Loucy (cell line): ENCODE data around the gene ITGA6.

Source experiments
- H2AFZ ChIP-seq: fragments of 200-600 bp; sonication (generic); 2 replicates; pipeline ENCODE4 v1.6.0; 2016; ENCODE audit warnings: antibody characterized with exemption, mild to moderate bottlenecking, low read length, moderate library complexity
- H3F3A ChIP-seq: fragments of 200-600 bp; 2 replicates; pipeline ENCODE4 v1.6.0; 2016; ENCODE audit warnings: antibody characterized with exemption, low read depth, mild to moderate bottlenecking
- H3K27me3 ChIP-seq: fragments of 200-600 bp; sonication (generic); 2 replicates; pipeline ENCODE4 v1.6.1; 2014; ENCODE audit warnings: low read length, mild to moderate bottlenecking; ENCODE audit not compliant: insufficient read depth, poor library complexity, severe bottlenecking
- H3K36me3 ChIP-seq: fragments of 200-600 bp; sonication (generic); 2 replicates; pipeline ENCODE4 v1.6.1; 2016; ENCODE audit warnings: low read length; ENCODE audit not compliant: insufficient read depth
- H3K4me1 ChIP-seq: fragments of 200-600 bp; sonication (generic); 2 replicates; pipeline ENCODE4 v1.5.1; 2014; ENCODE audit warnings: low read length, mild to moderate bottlenecking; ENCODE audit not compliant: insufficient read depth, poor library complexity, severe bottlenecking
- H3K4me2 ChIP-seq: fragments of 200-600 bp; sonication (generic); 2 replicates; pipeline ENCODE4 v1.6.0; 2014; ENCODE audit warnings: antibody characterized with exemption, low read length, low read depth, mild to moderate bottlenecking; ENCODE audit not compliant: poor library complexity, severe bottlenecking
- H3K4me3 ChIP-seq: fragments of 200-600 bp; sonication (generic); 2 replicates; pipeline ENCODE4 v1.5.1; 2014; ENCODE audit warnings: low read length, mild to moderate bottlenecking, mixed read lengths; ENCODE audit not compliant: poor library complexity, severe bottlenecking
- H3K79me2 ChIP-seq: fragments of 200-600 bp; sonication (generic); 2 replicates; pipeline ENCODE4 v1.6.1; 2014; ENCODE audit warnings: low read length; ENCODE audit not compliant: insufficient read depth
- H3K9ac ChIP-seq: fragments of 200-600 bp; sonication (generic); 2 replicates; pipeline ENCODE4 v1.6.0; 2014; ENCODE audit warnings: mild to moderate bottlenecking, low read depth, low read length, moderate library complexity; ENCODE audit not compliant: poor library complexity, severe bottlenecking
- H3K9me2 ChIP-seq: fragments of 200-600 bp; sonication (generic); replicated peaks from 2 replicates; pipeline ENCODE4 v1.6.1; 2016; ENCODE audit warnings: low read depth, low read length, mixed read lengths
- H3K9me3 ChIP-seq: fragments of 200-600 bp; sonication (generic); 2 replicates; pipeline ENCODE4 v1.6.1; 2014; ENCODE audit warnings: mild to moderate bottlenecking, antibody characterized with exemption, low read length, low read depth; ENCODE audit not compliant: insufficient read depth
- H4K20me1 ChIP-seq: fragments of 200-600 bp; sonication (generic); 2 replicates; pipeline ENCODE4 v1.6.0; 2014; ENCODE audit warnings: antibody characterized with exemption, low read length, mild to moderate bottlenecking; ENCODE audit not compliant: insufficient read depth, poor library complexity, severe bottlenecking
- EZH2phosphoT487 ChIP-seq: fragments of 200-600 bp; IDR thresholded peaks from 2 replicates; pipeline ENCODE4 v1.6.1; 2018; ENCODE audit warnings: antibody characterized with exemption, mild to moderate bottlenecking, moderate library complexity, borderline replicate concordance
- TF ChIP-seq, protein P1 (sequence below): fragments of 200-600 bp; sonication (generic); conservative IDR thresholded peaks from 2 replicates; pipeline ENCODE4 v1.5.1; 2014; ENCODE audit warnings: mild to moderate bottlenecking, antibody characterized with exemption, low read length

ITGA6 gene

GRCh38 chr2:172399765-172400164 lies 27.6 kb upstream of the ITGA6 start:
- no peaks in the 10 kb centered on the region for H3K9me2 ChIP-seq
- no peaks in the 10 kb centered on the region for H4K20me1 ChIP-seq
- no peaks in the 10 kb centered on the region for H3K36me3 ChIP-seq
- no peak for TF ChIP-seq EZH2phosphoT487
- TF ChIP-seq, protein P1, sequence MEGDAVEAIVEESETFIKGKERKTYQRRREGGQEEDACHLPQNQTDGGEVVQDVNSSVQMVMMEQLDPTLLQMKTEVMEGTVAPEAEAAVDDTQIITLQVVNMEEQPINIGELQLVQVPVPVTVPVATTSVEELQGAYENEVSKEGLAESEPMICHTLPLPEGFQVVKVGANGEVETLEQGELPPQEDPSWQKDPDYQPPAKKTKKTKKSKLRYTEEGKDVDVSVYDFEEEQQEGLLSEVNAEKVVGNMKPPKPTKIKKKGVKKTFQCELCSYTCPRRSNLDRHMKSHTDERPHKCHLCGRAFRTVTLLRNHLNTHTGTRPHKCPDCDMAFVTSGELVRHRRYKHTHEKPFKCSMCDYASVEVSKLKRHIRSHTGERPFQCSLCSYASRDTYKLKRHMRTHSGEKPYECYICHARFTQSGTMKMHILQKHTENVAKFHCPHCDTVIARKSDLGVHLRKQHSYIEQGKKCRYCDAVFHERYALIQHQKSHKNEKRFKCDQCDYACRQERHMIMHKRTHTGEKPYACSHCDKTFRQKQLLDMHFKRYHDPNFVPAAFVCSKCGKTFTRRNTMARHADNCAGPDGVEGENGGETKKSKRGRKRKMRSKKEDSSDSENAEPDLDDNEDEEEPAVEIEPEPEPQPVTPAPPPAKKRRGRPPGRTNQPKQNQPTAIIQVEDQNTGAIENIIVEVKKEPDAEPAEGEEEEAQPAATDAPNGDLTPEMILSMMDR = no peak
- H2AFZ ChIP-seq = no peak overlapping the region; the same call in 1 of the 2 replicates
- no peaks in the 10 kb centered on the region for H3F3A ChIP-seq
- H3K9ac ChIP-seq = no peak overlapping the region
- H3K4me1 ChIP-seq = peaks cover 27% of the 10 kb centered on the region
- no peaks in the 10 kb centered on the region for H3K9me3 ChIP-seq
- no peak overlapping the region for H3K4me2 ChIP-seq
- H3K27me3 ChIP-seq = no peaks in the 10 kb centered on the region
- H3K4me3 ChIP-seq = no peak overlapping the region
- H3K79me2 ChIP-seq = no peaks in the 10 kb centered on the region

DNA sequence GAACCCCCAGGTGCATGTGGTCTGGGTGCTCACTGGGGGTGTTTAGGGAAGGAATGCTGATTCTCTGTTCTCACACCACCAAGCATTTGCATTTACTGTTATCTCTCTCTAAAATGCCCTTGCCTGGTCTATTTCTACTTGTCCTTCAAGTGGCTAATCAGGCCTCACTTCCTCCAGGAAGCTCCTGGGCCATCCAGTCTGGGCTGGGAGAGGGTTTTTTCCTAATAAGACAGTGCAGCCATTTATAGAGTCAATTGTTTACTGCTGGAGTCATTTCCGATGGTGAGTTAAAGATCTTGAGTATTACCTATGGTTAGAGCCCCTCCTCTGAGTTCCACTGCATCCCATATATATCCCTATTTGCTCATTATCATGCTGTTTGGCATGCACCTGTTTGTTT lies 25.2 kb upstream of the ITGA6 start:
- H3K27me3 ChIP-seq = no peaks in the 10 kb centered on the region
- H3K9me2 ChIP-seq = no peaks in the 10 kb centered on the region
- H2AFZ ChIP-seq = no peak overlapping the region
- TF ChIP-seq, protein P1 = no peak
- no peak for TF ChIP-seq EZH2phosphoT487
- H3K9me3 ChIP-seq = no peaks in the 10 kb centered on the region
- H3K79me2 ChIP-seq = no peaks in the 10 kb centered on the region
- no peak overlapping the region for H3K4me2 ChIP-seq
- H3K9ac ChIP-seq = no peak overlapping the region
- no peaks in the 10 kb centered on the region for H4K20me1 ChIP-seq
- H3F3A ChIP-seq = no peaks in the 10 kb centered on the region
- H3K4me1 ChIP-seq = peaks cover 9% of the 10 kb centered on the region
- H3K36me3 ChIP-seq = no peaks in the 10 kb centered on the region
- H3K4me3 ChIP-seq = no peak overlapping the region

DNA sequence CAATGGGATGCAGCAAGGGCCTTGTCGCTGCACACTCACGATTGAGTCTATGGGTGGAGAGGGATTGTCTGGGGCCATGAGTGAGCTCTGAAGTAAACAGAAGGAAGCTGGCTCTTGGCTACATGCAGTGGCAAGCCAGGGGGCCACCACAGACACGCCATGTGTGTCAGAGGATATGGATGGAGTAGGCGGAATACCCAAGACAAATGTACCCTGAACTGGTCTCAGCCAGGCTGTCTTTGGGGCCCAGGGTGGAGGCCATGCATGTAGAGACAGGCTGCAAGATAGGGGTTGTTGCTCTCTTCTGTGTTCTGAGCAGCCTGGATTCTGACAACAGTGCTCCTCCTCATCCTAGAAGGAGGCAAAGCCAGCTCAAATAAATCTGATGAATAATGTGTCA lies 24.0 kb upstream of the ITGA6 start:
- Histone ChIP-seq H3K4me3 (no peak overlapping the region), H3F3A (no peaks in the 10 kb centered on the region), H3K36me3 (no peaks in the 10 kb centered on the region), H3K4me1 (peaks cover 9% of the 10 kb centered on the region), H3K4me2 (no peak overlapping the region), H3K79me2 (no peaks in the 10 kb centered on the region), H3K9me2 (no peaks in the 10 kb centered on the region), H3K9me3 (no peaks in the 10 kb centered on the region), H2AFZ (no peak overlapping the region), H4K20me1 (no peaks in the 10 kb centered on the region), H3K9ac (no peak overlapping the region), H3K27me3 (no peaks in the 10 kb centered on the region)
- TF ChIP-seq, protein P1 = no peak
- TF ChIP-seq EZH2phosphoT487 = no peak
